HCT116 (cell line): ENCODE measurements around the gene NPHP3. TPM values are rescaled to one million over a fixed set of nuclear protein-coding genes. Genes with fewer than 3 reads are reported as not detected.

Source experiments
- ATAC-seq: fragments of 200-7000 bp; cut with Tn5 transposase; 2 replicates; pipeline ENCODE4 v1.9.1; 2020; ENCODE audit warnings: mild to moderate bottlenecking, moderate library complexity
- BruUV-seq: library from RNA; stranded (reverse); fragments of 400-500 nt; replicated peaks from 2 replicates; lab custom pipeline; 2021; lab: Mats Ljungman, UMichigan
- CTCF ChIA-PET: fragments of 300-600 bp; sonication (Branson Sonifier 250); formaldehyde crosslinking; loops from one replicate; lab custom pipeline; 2021; ENCODE audit warnings: antibody characterized with exemption; lab: Charles Lee
- POLR2A ChIA-PET: fragments of 300-600, 350-600 bp; sonication (Branson Sonifier 250); formaldehyde crosslinking; loops from one replicate; lab custom pipeline; 2021; ENCODE audit warnings: antibody characterized with exemption; lab: Charles Lee
- RAD21 ChIA-PET, 2 experiments: fragments of 300-600 bp; sonication (Branson Sonifier 250); formaldehyde crosslinking; loops; one replicate each; lab custom pipeline; 2023; ENCODE audit warnings: low total read pairs in 2 of 2; ENCODE audit not compliant: uncharacterized antibody in 2 of 2, unreplicated experiment in 2 of 2, low non-redundant PET in 1 of 2; lab: Charles Lee
- DNase-seq: peaks from one replicate; pipeline ENCODE4 v3.0.0-alpha.2; 2010; ENCODE audit warnings: low read depth, low spot score
- H2AFZ ChIP-seq: fragments of 200-600 bp; shearing (Covaris generic), sonication (generic); 2 replicates; pipeline ENCODE4 v1.6.1; 2017; ENCODE audit warnings: low read depth, mixed run types, mixed read lengths, antibody characterized with exemption, low read length; ENCODE audit not compliant: poor library complexity, severe bottlenecking
- H3K27ac ChIP-seq: 2 replicates; pipeline ENCODE4 v1.5.1; 2012; ENCODE audit warnings: low read depth, low read length
- H3K27me3 ChIP-seq: fragments of 200-600 bp; sonication (generic); 2 replicates; pipeline ENCODE4 v1.6.1; 2016; ENCODE audit warnings: mixed run types, low read length, mixed read lengths; ENCODE audit not compliant: insufficient read depth
- H3K36me3 ChIP-seq, 2 experiments: fragments of 200-500 bp in 1 of 2; fragments of 200-600 bp in 1 of 2; sonication (Bioruptor generic) in 1 of 2; sonication (generic) in 1 of 2; 2 replicates each; pipeline versions ENCODE4 v1.5.1 to v1.6.1; 2014 to 2016; ENCODE audit warnings: low read length in 2 of 2, inconsistent platforms in 1 of 2, mixed read lengths in 1 of 2, mixed run types in 1 of 2; ENCODE audit not compliant: insufficient read depth in 2 of 2, control insufficient read depth in 1 of 2
- H3K4me1 ChIP-seq, 2 experiments: fragments of 200-600 bp in 1 of 2; sonication (generic) in 1 of 2; 2 replicates each; pipeline versions ENCODE4 v1.5.1 to v1.6.1; 2012 to 2017; ENCODE audit warnings: low read length in 2 of 2, inconsistent platforms in 1 of 2, mild to moderate bottlenecking in 1 of 2, mixed read lengths in 1 of 2, mixed run types in 1 of 2, moderate library complexity in 1 of 2; ENCODE audit not compliant: insufficient read depth in 2 of 2, control insufficient read depth in 1 of 2
- H3K4me2 ChIP-seq: fragments of 200-600 bp; sonication (generic); 2 replicates; pipeline ENCODE4 v1.6.1; 2017; ENCODE audit warnings: mixed run types, low read length, mixed read lengths
- H3K4me3 ChIP-seq, 2 experiments: fragments of 200-600 bp in 1 of 2; sonication (generic) in 1 of 2; replicated peaks in 1 of 2; 2 replicates each; pipeline ENCODE4 v1.5.1; 2011 to 2016; ENCODE audit warnings: low read length in 2 of 2, control low read depth in 1 of 2, low read depth in 1 of 2, mild to moderate bottlenecking in 1 of 2, mixed read lengths in 1 of 2, mixed run types in 1 of 2
- H3K79me2 ChIP-seq: fragments of 200-600 bp; sonication (generic); 2 replicates; pipeline ENCODE4 v1.6.1; 2017; ENCODE audit warnings: mild to moderate bottlenecking, mixed run types, low read length, moderate library complexity, mixed read lengths; ENCODE audit not compliant: insufficient read depth
- H3K9ac ChIP-seq: fragments of 200-600 bp; sonication (generic); 2 replicates; pipeline ENCODE4 v1.6.1; 2016; ENCODE audit warnings: low read length, mixed read lengths
- H3K9me2 ChIP-seq: fragments of 200-600 bp; sonication (generic), shearing (Covaris generic); 2 replicates; pipeline ENCODE4 v1.6.1; 2017; ENCODE audit warnings: mixed run types, mild to moderate bottlenecking, moderate library complexity; ENCODE audit not compliant: insufficient read depth
- H3K9me3 ChIP-seq, 2 experiments: fragments of 200-500 bp in 1 of 2; fragments of 200-600 bp in 1 of 2; sonication (Bioruptor generic) in 1 of 2; sonication (generic) in 1 of 2; 2 replicates each; pipeline ENCODE4 v1.6.1; 2014 to 2017; ENCODE audit warnings: low read length in 2 of 2, mixed read lengths in 2 of 2, inconsistent platforms in 1 of 2, low read depth in 1 of 2, mild to moderate bottlenecking in 1 of 2, mixed run types in 1 of 2, moderate library complexity in 1 of 2; ENCODE audit not compliant: control insufficient read depth in 1 of 2, insufficient read depth in 1 of 2
- H4K20me1 ChIP-seq: fragments of 200-600 bp; sonication (generic), shearing (Covaris generic); 2 replicates; pipeline ENCODE4 v1.6.1; 2017; ENCODE audit warnings: mixed run types, mild to moderate bottlenecking, moderate library complexity; ENCODE audit not compliant: insufficient read depth
- CBX3 ChIP-seq: IDR thresholded peaks from 2 replicates; pipeline ENCODE4 v1.6.1; 2012; ENCODE audit warnings: low read depth
- CEBPB ChIP-seq: IDR thresholded peaks from 2 replicates; pipeline ENCODE4 v1.6.1; 2012; ENCODE audit warnings: low read depth
- EGR1 ChIP-seq: IDR thresholded peaks from 2 replicates; pipeline ENCODE4 v1.6.1; 2012; ENCODE audit warnings: low read depth
- ELF1 ChIP-seq: IDR thresholded peaks from 2 replicates; pipeline ENCODE4 v1.6.1; 2012; ENCODE audit warnings: low read depth, borderline replicate concordance
- EZH2phosphoT487 ChIP-seq: fragments of 200-600 bp; IDR thresholded peaks from 2 replicates; pipeline ENCODE4 v1.6.1; 2018; ENCODE audit warnings: antibody characterized with exemption, borderline replicate concordance
- FOSL1 ChIP-seq: IDR thresholded peaks from 2 replicates; pipeline ENCODE4 v1.6.1; 2012; ENCODE audit warnings: low read depth
- JUND ChIP-seq: IDR thresholded peaks from 2 replicates; pipeline ENCODE4 v1.6.1; 2012
- MAX ChIP-seq: IDR thresholded peaks from 2 replicates; pipeline ENCODE4 v1.6.1; 2012
- POLR2A ChIP-seq: IDR thresholded peaks from 2 replicates; pipeline ENCODE4 v1.7.0; 2011; ENCODE audit warnings: borderline replicate concordance; ENCODE audit not compliant: insufficient read depth, insufficient read length; ENCODE audit errors: extremely low read depth
- POLR2AphosphoS5 ChIP-seq: IDR thresholded peaks from 2 replicates; pipeline ENCODE4 v1.6.1; 2011; ENCODE audit warnings: mild to moderate bottlenecking, low read depth, low read length, moderate library complexity
- RAD21 ChIP-seq: IDR thresholded peaks from 2 replicates; pipeline ENCODE4 v1.6.1; 2012; ENCODE audit warnings: low read depth, mild to moderate bottlenecking
- SIN3A ChIP-seq: IDR thresholded peaks from 2 replicates; pipeline ENCODE4 v1.6.1; 2012; ENCODE audit warnings: low read depth
- SRF ChIP-seq: IDR thresholded peaks from 2 replicates; pipeline ENCODE4 v1.6.1; 2012; ENCODE audit warnings: low read depth
- TCF7L2 ChIP-seq: IDR thresholded peaks from 2 replicates; pipeline ENCODE4 v1.7.0; 2011; ENCODE audit warnings: borderline replicate concordance, inconsistent platforms; ENCODE audit not compliant: insufficient read depth, insufficient read length; ENCODE audit errors: extremely low read depth
- YY1 ChIP-seq: IDR thresholded peaks from 2 replicates; pipeline ENCODE4 v1.6.1; 2011; ENCODE audit warnings: low read length, low read depth, moderate library complexity, mild to moderate bottlenecking; ENCODE audit not compliant: insufficient replicate concordance; ENCODE audit errors: extremely low read depth
- ZFX ChIP-seq: fragments of 450-650 bp; IDR thresholded peaks from 2 replicates; pipeline ENCODE4 v1.6.1; 2017
- ZNF274 ChIP-seq: fragments of 200-500 bp; sonication (Bioruptor generic); IDR thresholded peaks from 2 replicates; pipeline ENCODE4 v1.6.1; 2014; ENCODE audit warnings: mild to moderate bottlenecking, low read depth, low read length, inconsistent platforms
- intact Hi-C: fragments of 100-400 bp; cut with micrococcal nuclease; formaldehyde crosslinking; loops from 2 replicates; pipeline ENCODE4 v1.10.0; 2022
- total RNA-seq: library from RNA; stranded (reverse); gene quantifications from one replicate; pipeline ENCODE4 v1.2.1, GENCODE V29; 2021; ENCODE audit not compliant: unreplicated experiment
- TF ChIP-seq, protein P1 (sequence below), 3 experiments: fragments of 200-600 bp in 1 of 3; sonication (generic) in 1 of 3; IDR thresholded peaks in 2 of 3; conservative IDR thresholded peaks in 1 of 3; 2 replicates each; pipeline ENCODE4 v1.5.1; 2012 to 2017; ENCODE audit warnings: low read depth in 2 of 3, low read length in 2 of 3, antibody characterized with exemption in 1 of 3, borderline replicate concordance in 1 of 3, control low read depth in 1 of 3, mild to moderate bottlenecking in 1 of 3, mixed read lengths in 1 of 3, mixed run types in 1 of 3, moderate library complexity in 1 of 3; ENCODE audit not compliant: insufficient read depth in 1 of 3
- TF ChIP-seq, protein P2 (sequence below): IDR thresholded peaks from 2 replicates; pipeline ENCODE4 v1.6.1; 2012; ENCODE audit warnings: low read depth
- TF ChIP-seq, protein P3 (sequence below): IDR thresholded peaks from 2 replicates; pipeline ENCODE4 v1.6.1; 2012

Gene NPHP3
- total RNA-seq, 1 experiment from 2014 or later: 15.5 TPM

- ATAC-seq (no peak), DNase-seq (no peak)
- no peaks in the 10 kb centered on the region for H3K4me1 ChIP-seq
- intact Hi-C loops: loop anchor here (5.0 kb wide), 1 partner anchor 285 kb away; no protein-coding TSS in a partner anchor
- BruUV-seq: no TSS peak
- CTCF ChIA-PET: no interaction called here
- H3K9me2 ChIP-seq: no peaks in the 10 kb centered on the region
- no peak overlapping the region for H3K27ac ChIP-seq
- no peak overlapping the region for H3K9ac ChIP-seq
- H3K9me3 ChIP-seq: no peaks in the 10 kb centered on the region
- RAD21 ChIA-PET: no interaction called here
- POLR2A ChIA-PET: no interaction called here
- H4K20me1 ChIP-seq: no peaks in the 10 kb centered on the region
- H2AFZ ChIP-seq: no peak overlapping the region
- H3K79me2 ChIP-seq: no peaks in the 10 kb centered on the region
- H3K36me3 ChIP-seq: peaks cover 2 to 6% of the 10 kb centered on the region in 2 experiments; a peak in 1 of 4 replicates
- H3K4me2 ChIP-seq: no peak overlapping the region
- TF ChIP-seq, protein P1, sequence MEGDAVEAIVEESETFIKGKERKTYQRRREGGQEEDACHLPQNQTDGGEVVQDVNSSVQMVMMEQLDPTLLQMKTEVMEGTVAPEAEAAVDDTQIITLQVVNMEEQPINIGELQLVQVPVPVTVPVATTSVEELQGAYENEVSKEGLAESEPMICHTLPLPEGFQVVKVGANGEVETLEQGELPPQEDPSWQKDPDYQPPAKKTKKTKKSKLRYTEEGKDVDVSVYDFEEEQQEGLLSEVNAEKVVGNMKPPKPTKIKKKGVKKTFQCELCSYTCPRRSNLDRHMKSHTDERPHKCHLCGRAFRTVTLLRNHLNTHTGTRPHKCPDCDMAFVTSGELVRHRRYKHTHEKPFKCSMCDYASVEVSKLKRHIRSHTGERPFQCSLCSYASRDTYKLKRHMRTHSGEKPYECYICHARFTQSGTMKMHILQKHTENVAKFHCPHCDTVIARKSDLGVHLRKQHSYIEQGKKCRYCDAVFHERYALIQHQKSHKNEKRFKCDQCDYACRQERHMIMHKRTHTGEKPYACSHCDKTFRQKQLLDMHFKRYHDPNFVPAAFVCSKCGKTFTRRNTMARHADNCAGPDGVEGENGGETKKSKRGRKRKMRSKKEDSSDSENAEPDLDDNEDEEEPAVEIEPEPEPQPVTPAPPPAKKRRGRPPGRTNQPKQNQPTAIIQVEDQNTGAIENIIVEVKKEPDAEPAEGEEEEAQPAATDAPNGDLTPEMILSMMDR (IDR thresholded peaks at IDR 0.05 in 2 of 3, conservative IDR thresholded peaks at IDR 0.05 in 1 of 3; ENCODE audit: borderline replicate concordance in 1 of 3, insufficient read depth in 1 of 3, low read depth in 2 of 3, low read length in 2 of 3): no peak
- no peak for TF ChIP-seq SIN3A
- no peak for TF ChIP-seq MAX
- no peak for TF ChIP-seq ZNF274
- TF ChIP-seq EGR1: no peak
- no peak for TF ChIP-seq EZH2phosphoT487
- TF ChIP-seq POLR2A: no peak
- TF ChIP-seq, protein P2, sequence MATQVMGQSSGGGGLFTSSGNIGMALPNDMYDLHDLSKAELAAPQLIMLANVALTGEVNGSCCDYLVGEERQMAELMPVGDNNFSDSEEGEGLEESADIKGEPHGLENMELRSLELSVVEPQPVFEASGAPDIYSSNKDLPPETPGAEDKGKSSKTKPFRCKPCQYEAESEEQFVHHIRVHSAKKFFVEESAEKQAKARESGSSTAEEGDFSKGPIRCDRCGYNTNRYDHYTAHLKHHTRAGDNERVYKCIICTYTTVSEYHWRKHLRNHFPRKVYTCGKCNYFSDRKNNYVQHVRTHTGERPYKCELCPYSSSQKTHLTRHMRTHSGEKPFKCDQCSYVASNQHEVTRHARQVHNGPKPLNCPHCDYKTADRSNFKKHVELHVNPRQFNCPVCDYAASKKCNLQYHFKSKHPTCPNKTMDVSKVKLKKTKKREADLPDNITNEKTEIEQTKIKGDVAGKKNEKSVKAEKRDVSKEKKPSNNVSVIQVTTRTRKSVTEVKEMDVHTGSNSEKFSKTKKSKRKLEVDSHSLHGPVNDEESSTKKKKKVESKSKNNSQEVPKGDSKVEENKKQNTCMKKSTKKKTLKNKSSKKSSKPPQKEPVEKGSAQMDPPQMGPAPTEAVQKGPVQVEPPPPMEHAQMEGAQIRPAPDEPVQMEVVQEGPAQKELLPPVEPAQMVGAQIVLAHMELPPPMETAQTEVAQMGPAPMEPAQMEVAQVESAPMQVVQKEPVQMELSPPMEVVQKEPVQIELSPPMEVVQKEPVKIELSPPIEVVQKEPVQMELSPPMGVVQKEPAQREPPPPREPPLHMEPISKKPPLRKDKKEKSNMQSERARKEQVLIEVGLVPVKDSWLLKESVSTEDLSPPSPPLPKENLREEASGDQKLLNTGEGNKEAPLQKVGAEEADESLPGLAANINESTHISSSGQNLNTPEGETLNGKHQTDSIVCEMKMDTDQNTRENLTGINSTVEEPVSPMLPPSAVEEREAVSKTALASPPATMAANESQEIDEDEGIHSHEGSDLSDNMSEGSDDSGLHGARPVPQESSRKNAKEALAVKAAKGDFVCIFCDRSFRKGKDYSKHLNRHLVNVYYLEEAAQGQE: no peak
- no peak for TF ChIP-seq ELF1
- TF ChIP-seq FOSL1: no peak
- no peak for TF ChIP-seq YY1
- TF ChIP-seq JUND: no peak
- no peak for TF ChIP-seq ZFX
- TF ChIP-seq, protein P3, sequence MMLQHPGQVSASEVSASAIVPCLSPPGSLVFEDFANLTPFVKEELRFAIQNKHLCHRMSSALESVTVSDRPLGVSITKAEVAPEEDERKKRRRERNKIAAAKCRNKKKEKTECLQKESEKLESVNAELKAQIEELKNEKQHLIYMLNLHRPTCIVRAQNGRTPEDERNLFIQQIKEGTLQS: no peak
- no peak for TF ChIP-seq SRF
- TF ChIP-seq CBX3: no peak
- no peak for TF ChIP-seq POLR2AphosphoS5
- TF ChIP-seq RAD21: no peak
- TF ChIP-seq TCF7L2: no peak
- TF ChIP-seq CEBPB: no peak
- TF ChIP-seq, all 23 proteins: peak for 0
- no peak overlapping the region for H3K4me3 ChIP-seq
- H3K27me3 ChIP-seq: no peaks in the 10 kb centered on the region
Observed at GRCh38 chr3:132637590-132637989, 84.6 kb downstream of the NPHP3 start.
